GOT3 (cell line): ENCODE data around the gene NTMT1.

Experiments used
- DNase-seq: peaks from one replicate; lab custom pipeline; 2025; ENCODE audit warnings: mixed read lengths; lab: John Stamatoyannopoulos, UW

Gene NTMT1

GRCh38 chr9:129637102-129637501 is 11.1 kb downstream of the NTMT1 start:
- DNase-seq = no peak

GRCh38 chr9:129637673-129638439 is 11.9 kb downstream of the NTMT1 start:
- no peak for DNase-seq

- no peak for DNase-seq
Measured at GRCh38 chr9:129639034-129639630, 13.2 kb downstream of the NTMT1 start.

GRCh38 chr9:129639756-129640085 is 13.8 kb downstream of the NTMT1 start:
- no peak for DNase-seq

- DNase-seq = no peak
Measured at GRCh38 chr9:129640086-129640870, 14.3 kb downstream of the NTMT1 start.

GRCh38 chr9:129640871-129641749 is 15.1 kb downstream of the NTMT1 start:
- no peak for DNase-seq

- DNase-seq = peak; percentile 86
Measured at GRCh38 chr9:129641750-129642585, 16.0 kb downstream of the NTMT1 start, which contains the start of gene ASB6. ASB6 (minus strand) TSS chr9:129642151; CDS start chr9:129641999, 152 bp downstream.

GRCh38 chr9:129643706-129644105 is 17.7 kb downstream of the NTMT1 start:
- no peak for DNase-seq

GRCh38 chr9:129644365-129644764 is 18.4 kb downstream of the NTMT1 start:
- no peak for DNase-seq

- no peak for DNase-seq
Measured at GRCh38 chr9:129644902-129645301, 18.9 kb downstream of the NTMT1 start.

GRCh38 chr9:129646252-129646651 is 20.3 kb downstream of the NTMT1 start:
- no peak for DNase-seq

GRCh38 chr9:129646654-129647053 is 20.7 kb downstream of the NTMT1 start:
- no peak for DNase-seq

GRCh38 chr9:129647635-129648034 is 21.7 kb downstream of the NTMT1 start:
- no peak for DNase-seq

GRCh38 chr9:129648092-129648763 is 22.3 kb downstream of the NTMT1 start:
- no peak for DNase-seq

GRCh38 chr9:129648764-129649115 is 22.8 kb downstream of the NTMT1 start:
- DNase-seq = no peak

- no peak for DNase-seq
Measured at GRCh38 chr9:129649726-129650679, 24.0 kb downstream of the NTMT1 start.

- no peak for DNase-seq
Measured at GRCh38 chr9:129650680-129651235, 24.8 kb downstream of the NTMT1 start.

GRCh38 chr9:129653823-129654553 is 28.0 kb downstream of the NTMT1 start:
- no peak for DNase-seq
